HFFc6 (cell line): ENCODE measurements around the gene PTPN22. TPM values are rescaled to one million over a fixed set of nuclear protein-coding genes. Genes with fewer than 3 reads are reported as not detected.

Experiments used
- DNase-seq: peaks from one replicate; pipeline ENCODE4 v3.0.0-alpha.2; 2018
- H3K27ac Mint-ChIP-seq: 2 replicates; pipeline ENCODE4 v1.8.0; 2020; ENCODE audit warnings: mild to moderate bottlenecking, mixed read lengths
- H3K27me3 Mint-ChIP-seq: 2 replicates; pipeline ENCODE4 v1.8.0; 2021; ENCODE audit warnings: mild to moderate bottlenecking, moderate library complexity, mixed read lengths; ENCODE audit not compliant: insufficient read depth
- H3K36me3 Mint-ChIP-seq: 2 replicates; pipeline ENCODE4 v1.8.0; 2021; ENCODE audit warnings: low read depth, mixed read lengths
- H3K4me1 Mint-ChIP-seq: 2 replicates; pipeline ENCODE4 v1.8.0; 2020; ENCODE audit warnings: low read depth, mixed read lengths
- H3K4me3 Mint-ChIP-seq: 2 replicates; pipeline ENCODE4 v1.8.0; 2020; ENCODE audit warnings: mild to moderate bottlenecking, moderate library complexity, mixed read lengths
- H3K9me3 Mint-ChIP-seq: 2 replicates; pipeline ENCODE4 v1.8.0; 2020; ENCODE audit warnings: mild to moderate bottlenecking, mixed read lengths
- total RNA-seq, 6 experiments: library from RNA; stranded (reverse); fragmentation: NEBNext Ultra II Directional; extraction: Animal tissue kit (Norgen Biotek cat#: 25700); gene quantifications; 2 replicates in 1 of 6; 3 replicates in 5 of 6; pipeline ENCODE4 v1.2.3, GENCODE V29; 2021
- TF ChIP-seq, protein P1 (sequence below): fragments of 200-600 bp; sonication (generic); IDR thresholded peaks from 2 replicates; pipeline ENCODE4 v1.5.0; 2021; ENCODE audit warnings: antibody characterized with exemption, mild to moderate bottlenecking

The PTPN22 gene
- total RNA-seq, 6 experiments from 2014 or later = 0.71 to 1.3 (median 1.0) TPM

DNA sequence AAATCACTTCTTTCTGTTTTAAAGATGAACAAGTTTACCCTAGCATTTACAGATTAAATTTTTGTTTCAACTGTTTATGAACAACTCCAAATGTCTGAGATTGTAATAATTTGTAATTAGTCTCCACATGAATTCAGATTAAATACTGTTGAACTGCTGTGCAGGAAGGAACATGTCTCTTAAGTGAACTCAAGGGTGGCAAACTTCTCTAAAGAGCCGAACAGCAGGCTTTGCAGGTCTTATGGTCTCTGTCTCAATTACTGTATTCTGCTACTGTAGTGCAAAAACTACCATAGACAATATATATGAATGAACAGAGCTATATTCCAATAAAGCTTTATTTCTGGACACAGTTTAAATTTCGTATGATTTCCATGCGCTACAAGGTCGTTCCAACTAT, 65.9 kb downstream of the PTPN22 start:
- Mint-ChIP-seq H3K4me1 (peaks cover 50% of the 10 kb centered on the region), H3K27ac (peak overlapping the region; percentile 31; the same call in 1 of the 2 replicates), H3K4me3 (no peak overlapping the region), H3K27me3 (no peaks in the 10 kb centered on the region), H3K36me3 (peaks cover 19% of the 10 kb centered on the region), H3K9me3 (no peaks in the 10 kb centered on the region)
- DNase-seq = no peak
- TF ChIP-seq, protein P1, sequence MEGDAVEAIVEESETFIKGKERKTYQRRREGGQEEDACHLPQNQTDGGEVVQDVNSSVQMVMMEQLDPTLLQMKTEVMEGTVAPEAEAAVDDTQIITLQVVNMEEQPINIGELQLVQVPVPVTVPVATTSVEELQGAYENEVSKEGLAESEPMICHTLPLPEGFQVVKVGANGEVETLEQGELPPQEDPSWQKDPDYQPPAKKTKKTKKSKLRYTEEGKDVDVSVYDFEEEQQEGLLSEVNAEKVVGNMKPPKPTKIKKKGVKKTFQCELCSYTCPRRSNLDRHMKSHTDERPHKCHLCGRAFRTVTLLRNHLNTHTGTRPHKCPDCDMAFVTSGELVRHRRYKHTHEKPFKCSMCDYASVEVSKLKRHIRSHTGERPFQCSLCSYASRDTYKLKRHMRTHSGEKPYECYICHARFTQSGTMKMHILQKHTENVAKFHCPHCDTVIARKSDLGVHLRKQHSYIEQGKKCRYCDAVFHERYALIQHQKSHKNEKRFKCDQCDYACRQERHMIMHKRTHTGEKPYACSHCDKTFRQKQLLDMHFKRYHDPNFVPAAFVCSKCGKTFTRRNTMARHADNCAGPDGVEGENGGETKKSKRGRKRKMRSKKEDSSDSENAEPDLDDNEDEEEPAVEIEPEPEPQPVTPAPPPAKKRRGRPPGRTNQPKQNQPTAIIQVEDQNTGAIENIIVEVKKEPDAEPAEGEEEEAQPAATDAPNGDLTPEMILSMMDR = no peak

DNA sequence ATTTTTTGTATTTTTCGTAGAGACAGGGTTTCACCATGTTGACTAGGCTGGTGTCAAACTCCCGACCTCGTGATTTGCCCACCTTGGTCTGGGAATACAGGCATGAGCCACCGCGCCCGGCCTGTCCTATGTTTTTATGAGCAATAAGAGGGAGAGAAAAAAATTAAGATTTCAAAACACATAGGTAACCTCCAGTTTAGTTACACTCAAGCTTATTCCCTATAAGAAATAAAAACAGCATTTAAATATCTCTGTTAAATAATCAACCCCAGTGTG, 66.3 kb downstream of the PTPN22 start:
- Mint-ChIP-seq H3K36me3 (peaks cover 19% of the 10 kb centered on the region), H3K27me3 (no peaks in the 10 kb centered on the region), H3K27ac (peak overlapping the region; percentile 29; the same call in 1 of the 2 replicates), H3K4me1 (peaks cover 50% of the 10 kb centered on the region), H3K9me3 (no peaks in the 10 kb centered on the region), H3K4me3 (0 out of 2 replicates have a peak overlapping the region, but pooled peaks have one; percentile 20)
- DNase-seq = no peak
- TF ChIP-seq, protein P1 = no peak

DNA sequence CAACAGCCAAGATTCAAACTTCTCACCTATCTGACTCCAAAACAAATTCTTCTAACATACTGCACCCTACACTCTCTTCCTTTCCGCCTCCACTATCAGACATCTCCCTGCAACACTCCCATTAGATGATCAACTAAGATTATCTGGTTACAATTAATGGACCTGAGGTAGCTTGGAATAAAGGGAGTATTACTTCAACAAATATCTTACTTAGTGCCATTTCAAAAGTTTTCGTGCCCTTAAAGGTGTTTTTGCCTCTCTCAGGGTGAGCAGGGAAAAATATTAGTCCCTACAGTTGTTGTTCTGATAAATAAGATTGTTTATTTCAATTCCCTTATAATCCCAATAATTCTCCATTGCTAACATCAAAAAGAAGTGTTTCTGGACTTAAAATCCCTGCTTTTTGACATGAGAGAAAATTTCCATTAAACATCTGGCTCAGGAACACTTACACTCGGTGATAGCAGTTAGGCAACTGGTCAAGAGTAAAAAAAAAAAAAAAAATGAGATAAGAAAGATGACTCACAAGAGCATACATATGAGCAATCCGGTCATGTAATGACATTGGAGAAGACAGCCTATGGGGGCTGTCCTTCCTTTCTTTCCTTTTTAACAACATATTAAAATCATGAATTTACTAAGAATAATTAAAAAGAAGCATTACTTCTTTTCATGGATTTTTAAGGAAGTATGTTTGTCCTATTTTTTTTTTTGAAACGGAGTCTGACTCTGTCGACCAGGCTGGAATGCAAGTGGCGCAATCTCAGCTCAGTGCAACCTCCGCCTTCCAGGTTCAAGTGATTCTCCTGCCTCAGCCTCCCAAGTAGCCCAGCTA, 66.9 kb downstream of the PTPN22 start:
- TF ChIP-seq, protein P1 = no peak
- H3K4me3 Mint-ChIP-seq = peak overlapping the region; percentile 56

DNA sequence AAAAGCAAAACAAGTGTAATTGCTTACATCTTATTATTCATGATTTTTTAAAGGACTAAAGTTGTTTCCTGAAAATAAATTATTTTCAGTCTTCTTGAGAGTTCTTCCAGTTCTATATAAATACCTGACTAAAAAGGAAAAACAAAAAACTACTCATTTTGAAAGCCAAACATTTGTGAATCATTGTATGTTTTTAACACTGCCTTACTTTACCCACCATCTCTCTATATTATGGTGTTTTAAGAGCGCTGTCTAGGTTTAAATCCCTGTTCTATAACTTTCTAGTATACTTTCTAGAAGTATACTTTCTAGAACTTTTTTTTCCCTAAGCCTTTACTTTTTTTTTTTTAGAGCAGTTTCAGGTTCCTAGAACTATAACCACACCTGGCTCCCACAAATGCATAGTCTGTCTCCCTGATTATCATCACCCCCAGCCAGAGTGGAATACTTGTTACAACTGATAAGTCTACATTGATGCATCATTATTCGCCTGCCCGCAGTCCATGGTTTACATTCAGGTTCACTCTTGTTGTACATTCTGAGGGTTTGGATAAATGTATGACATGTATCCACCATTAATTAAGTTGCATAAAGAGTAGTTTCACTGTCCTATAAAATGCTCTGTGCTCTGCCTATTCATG, 69.0 kb downstream of the PTPN22 start:
- Mint-ChIP-seq H3K4me1 (peaks cover 32% of the 10 kb centered on the region), H3K4me3 (no peak overlapping the region), H3K27ac (no peak overlapping the region), H3K9me3 (no peaks in the 10 kb centered on the region), H3K27me3 (peaks cover 2% of the 10 kb centered on the region; the same call in 1 of the 2 replicates), H3K36me3 (peaks cover 19% of the 10 kb centered on the region)
- DNase-seq = no peak
- TF ChIP-seq, protein P1 = no peak

More for the DNA sequence above, 66.9 kb downstream of the PTPN22 start:
- peaks cover 19% of the 10 kb centered on the region for H3K36me3 Mint-ChIP-seq
- no peaks in the 10 kb centered on the region for H3K27me3 Mint-ChIP-seq
- H3K9me3 Mint-ChIP-seq = no peaks in the 10 kb centered on the region
- H3K27ac Mint-ChIP-seq = peak overlapping the region; percentile 29
- peak; percentile 44 for DNase-seq
- H3K4me1 Mint-ChIP-seq = peaks cover 47% of the 10 kb centered on the region

DNA sequence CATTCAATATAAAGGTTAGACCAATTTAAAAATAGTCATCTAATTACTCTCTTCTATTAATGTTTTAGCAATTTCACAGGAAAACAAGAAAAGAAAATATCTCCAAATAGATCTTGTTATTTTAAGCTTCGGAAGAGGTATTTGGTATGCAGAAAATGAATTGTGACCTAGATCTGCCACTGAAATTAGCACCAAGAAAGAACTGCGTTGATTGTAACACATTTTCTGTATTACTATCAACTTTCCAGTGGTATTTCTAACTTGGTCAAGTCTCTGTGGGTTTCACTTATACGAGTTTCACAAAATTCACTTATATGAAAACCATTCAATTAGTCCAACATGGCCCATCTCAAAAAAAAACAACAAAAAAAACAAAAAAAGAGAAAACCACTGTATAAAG, 71.0 kb downstream of the PTPN22 start:
- DNase-seq = no peak
- TF ChIP-seq, protein P1 = no peak
- Mint-ChIP-seq H3K4me3 (no peak overlapping the region), H3K27ac (no peak overlapping the region), H3K36me3 (peaks cover 11% of the 10 kb centered on the region), H3K9me3 (no peaks in the 10 kb centered on the region), H3K4me1 (peaks cover 29% of the 10 kb centered on the region), H3K27me3 (peaks cover 2% of the 10 kb centered on the region; the same call in 1 of the 2 replicates)
